Activated CD4-positive, alpha-beta memory T cell treated with anti-CD3 and anti-CD28 coated beads for 36 hours (primary cell): Measurements from ENCODE around the gene TRAT1. TPM values are rescaled to one million over a fixed set of nuclear protein-coding genes. Genes with fewer than 3 reads are reported as not detected.
A peak's percentile ranks its signal among the peaks of the same experiment; 100 is the strongest.

Experiments
- CTCF ChIA-PET: fragments of 350-600 bp; sonication (Branson Sonifier 250); formaldehyde crosslinking; loops from one replicate; lab custom pipeline; 2021; ENCODE audit warnings: antibody characterized with exemption, inconsistent platforms; lab: Charles Lee
- POLR2A ChIA-PET: fragments of 350-600 bp; sonication (Branson Sonifier 250); formaldehyde crosslinking; loops from one replicate; lab custom pipeline; 2021; ENCODE audit warnings: antibody characterized with exemption; lab: Charles Lee
- DNase-seq: peaks from one replicate; pipeline ENCODE4 v3.0.0-alpha.2; 2020
- H3K27ac Mint-ChIP-seq: one replicate; pipeline ENCODE4 v1.8.0; 2021; ENCODE audit warnings: mixed read lengths
- H3K27me3 Mint-ChIP-seq: one replicate; pipeline ENCODE4 v1.8.0; 2021; ENCODE audit warnings: mixed read lengths
- H3K36me3 Mint-ChIP-seq: one replicate; pipeline ENCODE4 v1.8.0; 2021; ENCODE audit warnings: mixed read lengths
- H3K4me1 Mint-ChIP-seq: one replicate; pipeline ENCODE4 v1.8.0; 2021; ENCODE audit warnings: low read depth, mixed read lengths
- H3K4me3 Mint-ChIP-seq: one replicate; pipeline ENCODE4 v1.8.0; 2021; ENCODE audit warnings: mild to moderate bottlenecking, mixed read lengths
- H3K9me3 Mint-ChIP-seq: one replicate; pipeline ENCODE4 v1.8.0; 2021; ENCODE audit warnings: mixed read lengths
- intact Hi-C: fragments of 100-400 bp; cut with micrococcal nuclease; formaldehyde crosslinking; loops from one replicate; pipeline ENCODE4 v1.15.1; 2023
- total RNA-seq, 2 experiments: library from RNA; stranded (reverse); gene quantifications; one replicate each; pipeline ENCODE4 v1.2.3, GENCODE V29; 2021

TRAT1 gene
- total RNA-seq, 2 experiments from 2014 or later: 19.9 to 20.7 TPM

DNA sequence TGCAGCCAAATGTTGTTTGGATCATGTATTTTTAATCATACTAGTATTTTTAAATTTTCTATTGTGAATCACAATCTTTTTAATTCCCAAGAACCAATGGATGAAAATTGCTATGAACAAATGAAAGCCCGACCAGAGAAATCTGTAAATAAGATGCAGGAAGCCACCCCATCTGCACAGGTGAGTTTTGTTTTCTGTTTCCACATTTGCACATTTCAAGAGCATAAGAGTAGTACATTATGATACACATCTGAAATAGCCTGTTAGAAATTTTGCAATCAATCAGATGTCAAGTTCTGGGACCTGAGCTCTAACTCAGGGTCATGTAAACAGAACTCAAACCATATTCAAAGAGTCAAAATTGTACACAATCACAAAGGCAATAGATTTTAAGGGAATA lies 26.5 kb downstream of the TRAT1 start:
- ChIA-PET POLR2A (interaction anchor here (1.5 kb wide), 1 partner anchor 15 kb away, joined by 3 read pairs; no protein-coding TSS in a partner anchor), CTCF (interaction anchor here (1.1 kb wide), 1 partner anchor 62 kb away, joined by 3 read pairs; no protein-coding TSS in a partner anchor)
- Mint-ChIP-seq H3K4me3 (no peak overlapping the region), H3K9me3 (no peaks in the 10 kb centered on the region), H3K4me1 (peaks cover 66% of the 10 kb centered on the region), H3K36me3 (peaks cover 43% of the 10 kb centered on the region), H3K27ac (peak overlapping the region; percentile 15), H3K27me3 (no peaks in the 10 kb centered on the region)
- intact Hi-C loops: loop anchor here (2.0 kb wide), 1 partner anchor 14 kb away; no protein-coding TSS in a partner anchor
- no peak for DNase-seq

DNA sequence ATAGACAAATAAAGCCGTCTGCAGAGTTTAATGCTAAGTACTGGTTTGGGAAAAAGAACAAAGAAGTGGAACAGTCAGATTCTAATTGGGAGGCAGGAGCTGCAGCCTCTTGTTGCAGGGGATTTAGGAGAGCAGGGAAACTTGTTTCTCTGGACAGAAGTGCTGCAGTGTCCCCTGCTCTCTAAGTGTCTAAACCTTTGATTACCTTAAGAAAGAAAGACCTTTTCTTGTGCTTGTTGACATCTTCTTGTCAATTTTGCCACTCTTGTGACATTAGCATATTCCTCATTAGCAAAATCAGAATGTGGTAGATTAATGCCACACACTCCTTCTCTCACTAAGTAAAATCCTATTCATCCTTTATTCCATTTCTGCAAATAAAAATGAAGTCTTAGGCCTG lies 38.8 kb downstream of the TRAT1 start:
- H3K27ac Mint-ChIP-seq: peak overlapping the region; percentile 99
- no peak overlapping the region for H3K4me3 Mint-ChIP-seq
- intact Hi-C loops: no loop called here
- ChIA-PET CTCF (no interaction called here), POLR2A (no interaction called here)
- H3K27me3 Mint-ChIP-seq: no peaks in the 10 kb centered on the region
- DNase-seq: no peak
- H3K9me3 Mint-ChIP-seq: peaks cover 15% of the 10 kb centered on the region
- peaks cover 42% of the 10 kb centered on the region for H3K36me3 Mint-ChIP-seq
- peaks cover 56% of the 10 kb centered on the region for H3K4me1 Mint-ChIP-seq

GRCh38 chr3:108862865-108863798 lies 40.5 kb downstream of the TRAT1 start:
- intact Hi-C loops: loop anchor here (1.0 to 2.0 kb wide), 4 partner anchors 14 to 41 kb away; partner anchors contain the start of gene TRAT1
- Mint-ChIP-seq H3K27me3 (no peaks in the 10 kb centered on the region), H3K27ac (peak overlapping the region; percentile 99), H3K9me3 (peaks cover 15% of the 10 kb centered on the region), H3K4me1 (peaks cover 46% of the 10 kb centered on the region), H3K36me3 (peaks cover 32% of the 10 kb centered on the region), H3K4me3 (peak overlapping the region; percentile 48)
- ChIA-PET CTCF (interaction anchor here (1.0 to 1.7 kb wide), 4 partner anchors 23 to 201 kb away, joined by 3 to 5 read pairs (median 4); no protein-coding TSS in a partner anchor), POLR2A (interaction anchor here (0.6 to 2.0 kb wide), 5 partner anchors 12 to 41 kb away, joined by 3 to 14 read pairs (median 7); no protein-coding TSS in a partner anchor)
- peak; percentile 61 for DNase-seq

DNA sequence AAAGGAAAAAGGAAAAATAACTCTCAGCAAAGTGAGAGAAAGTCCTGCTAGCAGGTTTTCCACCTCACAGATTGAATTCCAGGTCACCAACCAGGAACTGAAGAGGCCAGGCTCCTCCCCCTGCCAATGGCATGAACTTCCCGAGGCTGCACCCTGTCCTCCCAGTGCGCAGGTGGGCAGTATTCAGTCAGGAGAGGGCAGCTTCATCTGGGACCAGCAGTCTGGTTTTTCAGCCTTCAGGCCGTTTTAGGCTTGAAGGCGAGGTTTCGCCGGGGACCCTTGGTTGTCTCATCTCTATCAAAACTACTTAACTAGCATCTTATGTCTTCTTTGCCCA lies 41.2 kb downstream of the TRAT1 start:
- no peak overlapping the region for H3K4me3 Mint-ChIP-seq
- intact Hi-C loops: loop anchor here (1.0 to 2.0 kb wide), 4 partner anchors 15 to 41 kb away; partner anchors contain the start of gene TRAT1
- H3K36me3 Mint-ChIP-seq: peaks cover 26% of the 10 kb centered on the region
- H3K9me3 Mint-ChIP-seq: peaks cover 11% of the 10 kb centered on the region
- ChIA-PET CTCF (interaction anchor here (1.0 to 1.7 kb wide), 3 partner anchors 24 to 202 kb away, joined by 3 to 5 read pairs (median 5); no protein-coding TSS in a partner anchor), POLR2A (interaction anchor here (1.3 to 2.0 kb wide), 4 partner anchors 13 to 42 kb away, joined by 3 to 14 read pairs (median 6); no protein-coding TSS in a partner anchor)
- H3K4me1 Mint-ChIP-seq: peaks cover 43% of the 10 kb centered on the region
- H3K27me3 Mint-ChIP-seq: no peaks in the 10 kb centered on the region
- no peak for DNase-seq
- H3K27ac Mint-ChIP-seq: peak overlapping the region; percentile 99

DNA sequence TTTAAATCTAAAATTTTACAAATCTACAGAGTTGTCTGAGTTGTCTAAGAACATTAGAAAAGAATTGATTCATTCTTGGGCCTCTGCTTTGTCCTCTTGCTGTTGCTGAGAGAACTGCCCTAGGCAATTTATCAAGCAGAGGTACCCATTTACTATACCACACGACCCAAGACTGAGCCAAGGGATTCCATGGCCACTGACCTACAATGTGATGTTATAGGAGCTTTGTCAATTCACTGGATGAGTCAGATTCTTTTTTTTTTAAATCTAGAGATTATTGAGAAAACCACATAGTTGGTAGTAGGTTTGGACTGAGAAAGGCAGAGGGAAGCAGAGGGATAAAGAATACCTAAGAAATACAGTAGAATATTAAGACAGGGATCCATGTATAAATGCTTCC lies 55.3 kb downstream of the TRAT1 start:
- ChIA-PET POLR2A (no interaction called here), CTCF (interaction anchor here (1.0 kb wide), 1 partner anchor 146 kb away, joined by 3 read pairs; no protein-coding TSS in a partner anchor)
- Mint-ChIP-seq H3K4me3 (no peak overlapping the region), H3K27ac (no peak overlapping the region), H3K4me1 (peaks cover 6% of the 10 kb centered on the region), H3K27me3 (no peaks in the 10 kb centered on the region), H3K36me3 (peaks cover 2% of the 10 kb centered on the region), H3K9me3 (peaks cover 2% of the 10 kb centered on the region)
- intact Hi-C loops: no loop called here
- no peak for DNase-seq

- Mint-ChIP-seq H3K9me3 (peaks cover 2% of the 10 kb centered on the region), H3K27ac (no peak overlapping the region), H3K27me3 (no peaks in the 10 kb centered on the region), H3K4me1 (peaks cover 12% of the 10 kb centered on the region), H3K4me3 (no peak overlapping the region), H3K36me3 (no peaks in the 10 kb centered on the region)
- no peak for DNase-seq
- intact Hi-C loops: no loop called here
- POLR2A ChIA-PET: no interaction called here
- CTCF ChIA-PET: no interaction called here
Measured at GRCh38 chr3:108879915-108880314, 57.3 kb downstream of the TRAT1 start.

- no peaks in the 10 kb centered on the region for H3K27me3 Mint-ChIP-seq
- H3K9me3 Mint-ChIP-seq: peaks cover 2% of the 10 kb centered on the region
- peaks cover 7% of the 10 kb centered on the region for H3K4me1 Mint-ChIP-seq
- intact Hi-C loops: loop anchor here (1.0 kb wide), 1 partner anchor 44 kb away; no protein-coding TSS in a partner anchor
- DNase-seq: no peak
- no peak overlapping the region for H3K27ac Mint-ChIP-seq
- ChIA-PET CTCF (no interaction called here), POLR2A (no interaction called here)
- no peak overlapping the region for H3K4me3 Mint-ChIP-seq
- no peaks in the 10 kb centered on the region for H3K36me3 Mint-ChIP-seq
Measured at GRCh38 chr3:108882762-108883161, 60.2 kb downstream of the TRAT1 start.

DNA sequence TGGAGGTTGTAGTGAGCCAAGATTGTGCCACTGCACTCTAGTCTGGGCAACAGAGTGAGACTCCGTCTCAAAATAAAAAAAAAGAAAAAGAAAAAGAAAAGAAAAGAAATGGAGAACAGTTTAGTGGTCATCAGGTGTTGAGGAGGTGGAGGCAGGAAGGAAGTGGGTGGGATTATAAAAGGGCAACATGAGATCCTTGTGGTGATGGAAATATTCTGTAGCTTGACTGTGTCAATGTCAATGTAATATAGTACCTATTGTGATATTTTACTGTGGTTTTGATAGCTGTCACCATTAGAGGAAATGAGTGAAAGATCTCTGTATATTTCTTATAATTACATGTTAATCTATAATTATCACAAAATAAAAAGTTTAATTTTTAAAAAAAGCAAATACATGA lies 60.8 kb downstream of the TRAT1 start:
- Mint-ChIP-seq H3K36me3 (no peaks in the 10 kb centered on the region), H3K9me3 (peaks cover 2% of the 10 kb centered on the region), H3K27ac (no peak overlapping the region), H3K4me1 (peaks cover 6% of the 10 kb centered on the region), H3K27me3 (no peaks in the 10 kb centered on the region), H3K4me3 (no peak overlapping the region)
- DNase-seq: no peak
- ChIA-PET CTCF (interaction anchor here (1.5 kb wide), 1 partner anchor 32 kb away, joined by 7 read pairs; no protein-coding TSS in a partner anchor), POLR2A (no interaction called here)
- intact Hi-C loops: loop anchor here (1.0 kb wide), 1 partner anchor 45 kb away; no protein-coding TSS in a partner anchor

- DNase-seq: no peak
- ChIA-PET CTCF (interaction anchor here (1.0 to 2.3 kb wide), 2 partner anchors 28 to 73 kb away, joined by 3 to 6 read pairs; no protein-coding TSS in a partner anchor), POLR2A (no interaction called here)
- peaks cover 6% of the 10 kb centered on the region for H3K4me1 Mint-ChIP-seq
- H3K27ac Mint-ChIP-seq: no peak overlapping the region
- H3K36me3 Mint-ChIP-seq: no peaks in the 10 kb centered on the region
- no peaks in the 10 kb centered on the region for H3K27me3 Mint-ChIP-seq
- intact Hi-C loops: no loop called here
- H3K9me3 Mint-ChIP-seq: no peaks in the 10 kb centered on the region
- no peak overlapping the region for H3K4me3 Mint-ChIP-seq
Measured at GRCh38 chr3:108887121-108887520, 64.5 kb downstream of the TRAT1 start.

DNA sequence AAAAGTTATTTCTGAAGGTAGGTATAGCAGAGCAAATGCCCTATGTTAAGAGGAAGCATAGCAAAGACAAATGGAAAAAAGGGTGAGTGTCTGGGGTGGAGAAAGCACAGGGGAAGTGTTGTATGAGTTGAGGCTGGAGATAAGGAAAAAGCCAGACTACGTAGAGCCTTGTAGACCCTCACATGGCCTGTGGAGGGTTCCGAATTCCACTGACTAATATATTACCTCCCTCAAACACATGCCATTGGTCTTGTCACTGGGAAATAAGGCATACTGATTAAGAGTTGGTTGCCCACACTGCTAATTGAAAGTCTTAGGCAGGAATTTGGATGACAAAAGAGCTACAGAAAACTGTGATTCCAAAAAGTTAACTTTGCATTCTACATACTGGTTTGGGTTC lies 65.2 kb downstream of the TRAT1 start:
- DNase-seq: no peak
- H3K36me3 Mint-ChIP-seq: no peaks in the 10 kb centered on the region
- intact Hi-C loops: no loop called here
- POLR2A ChIA-PET: no interaction called here
- H3K4me3 Mint-ChIP-seq: no peak overlapping the region
- H3K4me1 Mint-ChIP-seq: peaks cover 6% of the 10 kb centered on the region
- CTCF ChIA-PET: interaction anchor here (2.3 kb wide), 1 partner anchor 27 kb away, joined by 6 read pairs; no protein-coding TSS in a partner anchor
- H3K9me3 Mint-ChIP-seq: no peaks in the 10 kb centered on the region
- H3K27ac Mint-ChIP-seq: no peak overlapping the region
- no peaks in the 10 kb centered on the region for H3K27me3 Mint-ChIP-seq

- Mint-ChIP-seq H3K27ac (no peak overlapping the region), H3K4me1 (no peaks in the 10 kb centered on the region), H3K27me3 (no peaks in the 10 kb centered on the region), H3K4me3 (no peak overlapping the region), H3K36me3 (no peaks in the 10 kb centered on the region), H3K9me3 (no peaks in the 10 kb centered on the region)
- intact Hi-C loops: no loop called here
- no peak for DNase-seq
- ChIA-PET CTCF (no interaction called here), POLR2A (no interaction called here)
Measured at GRCh38 chr3:108891833-108892232, 69.2 kb downstream of the TRAT1 start.

DNA sequence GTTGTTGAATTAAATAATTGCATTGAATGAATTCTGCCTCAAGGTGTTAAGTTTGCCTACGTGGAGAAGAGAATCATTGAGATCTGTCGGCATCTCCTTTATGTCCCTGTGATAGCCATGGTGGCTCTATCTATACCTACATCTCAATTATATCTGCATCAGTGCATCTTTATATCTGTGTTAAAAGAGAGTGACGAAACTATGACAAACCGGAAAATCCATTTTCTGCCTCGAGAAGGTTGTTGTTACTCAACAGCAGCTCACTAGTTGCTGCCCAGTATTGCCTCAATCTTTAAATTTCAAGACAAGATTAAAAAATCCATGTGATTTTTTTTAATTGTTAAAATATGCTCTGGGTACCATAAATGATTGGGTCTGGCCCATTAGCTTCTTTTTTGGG lies 72.4 kb downstream of the TRAT1 start:
- ChIA-PET CTCF (no interaction called here), POLR2A (no interaction called here)
- no peak overlapping the region for H3K27ac Mint-ChIP-seq
- intact Hi-C loops: no loop called here
- no peaks in the 10 kb centered on the region for H3K36me3 Mint-ChIP-seq
- no peak for DNase-seq
- peaks cover 9% of the 10 kb centered on the region for H3K4me1 Mint-ChIP-seq
- H3K4me3 Mint-ChIP-seq: no peak overlapping the region
- H3K9me3 Mint-ChIP-seq: no peaks in the 10 kb centered on the region
- H3K27me3 Mint-ChIP-seq: no peaks in the 10 kb centered on the region
